NT2/D1 (cell line): ENCODE results near the gene LARP1.
"Not testable (repeated sequence)": the region's sequence is repeated elsewhere in the genome, so short reads cannot be mapped to it uniquely, and the experiment has no call there.

ENCODE experiments used
- DNase-seq: peaks from one replicate; pipeline ENCODE4 v3.0.0-alpha.2; 2011; ENCODE audit warnings: low read depth, low spot score
- H3K27me3 ChIP-seq: 2 replicates; pipeline ENCODE4 v1.6.0; 2011; ENCODE audit warnings: mild to moderate bottlenecking; ENCODE audit not compliant: insufficient read length, insufficient read depth
- H3K36me3 ChIP-seq: 2 replicates; pipeline ENCODE4 v1.6.1; 2011; ENCODE audit warnings: mild to moderate bottlenecking, low read length, mixed read lengths; ENCODE audit not compliant: insufficient read depth, insufficient read length
- H3K4me1 ChIP-seq: 2 replicates; pipeline ENCODE4 v1.5.1; 2011; ENCODE audit not compliant: insufficient read depth, insufficient read length
- H3K4me3 ChIP-seq: 2 replicates; pipeline ENCODE4 v1.5.1; 2011; ENCODE audit warnings: low read depth; ENCODE audit not compliant: insufficient read length
- H3K9ac ChIP-seq: 2 replicates; pipeline ENCODE4 v1.6.0; 2011; ENCODE audit warnings: low read depth; ENCODE audit not compliant: insufficient read length
- H3K9me3 ChIP-seq: 2 replicates; pipeline ENCODE4 v1.5.1; 2011; ENCODE audit warnings: mild to moderate bottlenecking, low read length; ENCODE audit not compliant: insufficient read depth
- SUZ12 ChIP-seq: IDR thresholded peaks from 2 replicates; pipeline ENCODE4 v1.6.1; 2011; ENCODE audit not compliant: insufficient read length, insufficient read depth; ENCODE audit errors: extremely low read depth
- YY1 ChIP-seq: IDR thresholded peaks from 2 replicates; pipeline ENCODE4 v1.6.1; 2011; ENCODE audit not compliant: insufficient read length, insufficient read depth
- ZNF274 ChIP-seq: IDR thresholded peaks from 2 replicates; pipeline ENCODE4 v1.6.1; 2011; ENCODE audit warnings: mild to moderate bottlenecking, low read depth, low read length

Gene LARP1

GRCh38 chr5:154758493-154758892 lies 3.3 kb downstream of the LARP1 start:
- no peaks in the 10 kb centered on the region for H3K27me3 ChIP-seq
- no peak for TF ChIP-seq SUZ12
- no peak for TF ChIP-seq YY1
- no peak for TF ChIP-seq ZNF274
- H3K4me3 ChIP-seq = peak overlapping the region; percentile 38
- peaks cover 10% of the 10 kb centered on the region for H3K4me1 ChIP-seq
- H3K9me3 ChIP-seq = no peaks in the 10 kb centered on the region
- H3K36me3 ChIP-seq = peaks cover 8% of the 10 kb centered on the region
- DNase-seq = no peak
- H3K9ac ChIP-seq = peak overlapping the region; percentile 1

GRCh38 chr5:154758977-154759376 lies 3.8 kb downstream of the LARP1 start:
- Histone ChIP-seq H3K4me1 (peaks cover 10% of the 10 kb centered on the region), H3K9me3 (no peaks in the 10 kb centered on the region), H3K9ac (no peak overlapping the region), H3K36me3 (peaks cover 8% of the 10 kb centered on the region), H3K27me3 (no peaks in the 10 kb centered on the region), H3K4me3 (no peak overlapping the region)
- no peak for DNase-seq
- no peak for TF ChIP-seq ZNF274

DNA sequence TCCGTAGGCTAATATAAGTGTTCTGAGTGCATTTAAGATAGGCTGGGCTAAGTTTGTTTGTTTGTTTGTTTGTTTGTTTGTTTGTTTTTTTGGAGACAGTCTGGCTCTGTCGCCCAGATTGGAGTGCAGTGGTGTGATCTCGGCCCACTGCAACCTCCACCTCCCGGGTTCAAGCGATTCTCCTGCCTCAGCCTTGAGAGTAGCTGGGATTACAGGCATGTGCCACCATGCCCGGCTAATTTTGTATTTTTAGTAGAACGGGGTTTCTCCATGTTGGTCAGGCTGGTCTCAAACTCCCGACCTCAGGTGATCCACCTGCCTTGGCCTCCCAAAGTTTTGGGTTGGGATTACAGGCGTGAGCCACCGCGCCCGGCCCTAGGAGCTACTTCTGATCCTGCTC lies 4.7 kb downstream of the LARP1 start:
- H3K9ac ChIP-seq, H3K27me3 ChIP-seq, H3K4me3 ChIP-seq, DNase-seq, H3K4me1 ChIP-seq, H3K36me3 ChIP-seq, H3K9me3 ChIP-seq: not testable (repeated sequence)

DNA sequence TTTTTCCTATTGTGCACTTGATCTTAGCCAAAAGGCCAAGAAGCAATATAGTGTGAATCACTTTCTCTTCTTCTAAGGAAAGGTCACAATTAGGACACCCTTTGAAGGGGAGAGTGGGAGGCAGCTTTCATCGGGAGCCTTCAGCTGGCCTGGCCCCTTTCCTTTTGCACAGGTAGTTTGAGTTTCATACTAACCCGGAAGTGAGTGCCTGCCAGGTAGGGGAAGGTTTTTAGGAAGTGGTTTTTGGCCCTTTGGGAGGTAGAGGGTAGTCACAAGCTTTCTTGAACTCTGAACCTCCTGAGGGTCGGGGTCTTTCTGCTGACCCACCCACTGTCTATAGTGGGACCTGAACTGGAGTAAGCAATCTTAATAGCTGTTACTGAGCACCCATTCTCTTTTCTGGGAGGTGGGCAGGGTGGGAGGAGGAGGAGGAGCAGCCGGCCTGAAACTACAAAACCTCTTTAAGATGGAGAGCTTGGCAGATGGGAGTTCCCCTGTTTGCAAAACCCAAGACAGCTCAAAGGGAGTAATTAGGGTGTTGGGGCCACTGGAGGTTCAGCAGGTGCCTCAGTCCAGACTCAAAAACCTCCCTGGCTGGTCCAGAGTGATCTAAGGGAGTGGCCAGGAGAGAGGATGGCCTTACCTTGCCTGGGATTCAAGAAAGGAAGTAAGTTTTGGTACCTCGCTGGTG lies 6.0 kb downstream of the LARP1 start:
- TF ChIP-seq SUZ12 (no peak), YY1 (no peak)
- H3K4me1 ChIP-seq = peaks cover 10% of the 10 kb centered on the region
- no peak overlapping the region for H3K4me3 ChIP-seq
- H3K9me3 ChIP-seq = no peaks in the 10 kb centered on the region
- DNase-seq = no peak
- peaks cover 8% of the 10 kb centered on the region for H3K36me3 ChIP-seq
- H3K9ac ChIP-seq = no peak overlapping the region
- H3K27me3 ChIP-seq = no peaks in the 10 kb centered on the region

DNA sequence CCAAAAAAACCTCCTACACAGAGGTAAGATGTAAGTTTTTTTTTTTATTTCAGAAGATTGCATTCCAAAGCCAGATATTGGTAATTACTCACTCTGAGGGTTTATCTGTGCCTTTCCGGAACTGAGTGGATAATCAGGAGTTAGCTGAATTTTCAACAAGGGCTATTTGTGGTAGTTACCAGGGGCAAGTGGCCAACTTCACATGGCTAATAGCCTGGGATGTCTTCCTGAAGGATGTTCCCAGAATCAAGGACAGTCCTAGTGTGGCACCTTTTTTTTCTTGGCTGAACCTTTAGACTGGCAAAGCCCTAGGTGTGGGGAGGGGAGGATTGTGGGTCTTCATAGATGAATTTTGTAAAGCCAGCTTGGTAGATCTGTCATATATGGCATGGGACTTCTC lies 7.1 kb downstream of the LARP1 start:
- H3K4me3 ChIP-seq = no peak overlapping the region
- DNase-seq = no peak
- no peak overlapping the region for H3K9ac ChIP-seq
- no peak for TF ChIP-seq YY1
- TF ChIP-seq ZNF274 = no peak
- TF ChIP-seq SUZ12 = no peak
- no peaks in the 10 kb centered on the region for H3K27me3 ChIP-seq
- peaks cover 13% of the 10 kb centered on the region for H3K4me1 ChIP-seq
- H3K36me3 ChIP-seq = peaks cover 8% of the 10 kb centered on the region
- H3K9me3 ChIP-seq = no peaks in the 10 kb centered on the region

DNA sequence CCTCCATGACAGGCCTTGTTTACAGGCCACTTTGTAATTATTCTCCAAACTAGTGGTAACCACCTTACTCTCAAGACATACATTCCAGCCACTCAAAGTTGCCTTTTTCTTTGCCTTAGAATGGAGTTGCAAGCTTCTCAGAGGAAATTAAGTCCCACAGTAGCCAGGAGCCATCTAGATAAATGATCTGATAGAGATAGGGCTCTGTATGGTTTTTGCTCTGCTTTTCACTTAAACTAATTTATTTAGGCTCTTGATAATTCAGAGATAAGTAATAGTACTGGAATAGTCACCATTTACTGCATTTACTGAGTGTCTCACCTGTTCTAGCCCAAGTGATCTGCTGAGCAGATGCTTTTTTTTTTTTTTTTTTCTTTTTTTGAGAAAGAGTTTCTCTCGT lies 7.5 kb downstream of the LARP1 start:
- Histone ChIP-seq H3K27me3 (no peaks in the 10 kb centered on the region), H3K36me3 (peaks cover 8% of the 10 kb centered on the region), H3K4me1 (peaks cover 13% of the 10 kb centered on the region), H3K9ac (no peak overlapping the region), H3K4me3 (no peak overlapping the region), H3K9me3 (no peaks in the 10 kb centered on the region)
- no peak for TF ChIP-seq YY1
- TF ChIP-seq SUZ12 = no peak
- no peak for TF ChIP-seq ZNF274
- DNase-seq = no peak

DNA sequence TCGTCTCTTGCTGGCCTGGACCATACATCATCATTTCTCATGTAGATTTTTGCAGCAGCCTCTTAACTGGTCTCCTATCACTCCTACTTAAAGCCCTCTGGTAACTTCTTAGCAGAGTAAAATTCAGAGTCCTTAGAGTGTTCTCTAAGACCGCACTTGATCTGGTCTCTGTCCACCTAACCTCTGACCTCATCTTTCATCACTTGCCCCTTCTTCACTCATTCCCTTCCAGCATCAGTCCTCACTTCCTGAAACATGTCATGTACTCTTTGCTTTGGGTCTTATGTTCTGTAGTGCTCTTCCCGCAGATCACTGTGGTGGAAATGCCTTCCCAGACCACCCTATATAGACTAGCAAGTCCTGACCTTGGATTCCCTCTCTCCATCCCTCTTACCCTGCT lies 9.8 kb downstream of the LARP1 start:
- Histone ChIP-seq H3K9ac (no peak overlapping the region), H3K9me3 (no peaks in the 10 kb centered on the region), H3K27me3 (no peaks in the 10 kb centered on the region), H3K4me3 (no peak overlapping the region), H3K4me1 (peaks cover 17% of the 10 kb centered on the region), H3K36me3 (peaks cover 8% of the 10 kb centered on the region)
- no peak for DNase-seq
- TF ChIP-seq YY1 (no peak), ZNF274 (no peak), SUZ12 (no peak)
